Measurements from ENCODE around the gene OR10P1.
"Not testable (repeated sequence)": the region's sequence is repeated elsewhere in the genome, so short reads cannot be mapped to it uniquely, and the experiment has no call there.

The OR10P1 gene

GRCh38 chr12:55636853-55637252, at the start of gene OR10P1:
Gene OR10P1 (plus strand): TSS chr12:55636892. CDS start chr12:55636892, 0 bp downstream.
- Histone ChIP-seq H3K27me3 (no peaks in the 10 kb centered on the region), H3K27ac (peak within 1 kb of the TSS; percentile 74), H3K9me3 (no peaks in the 10 kb centered on the region), H3K36me3 (no peaks in the 10 kb centered on the region), H3K4me3 (ENCODE audit: low read depth in 1 of 2, low read length in 1 of 2) (no peak within 1 kb of the TSS), H3K4me1 (ENCODE audit: control insufficient read depth in 1 of 2, insufficient read depth in 1 of 2, low read depth in 1 of 2, low read length in 1 of 2) (peaks cover 81 to 87% of the 10 kb centered on the region in 2 experiments)
- no peak for TF ChIP-seq CTCF (IDR thresholded peaks at IDR 0.05)

- H3K4me1 ChIP-seq (ENCODE audit: control insufficient read depth in 1 of 2, insufficient read depth in 1 of 2, low read depth in 1 of 2, low read length in 1 of 2); H3K9me3 ChIP-seq; H3K27ac ChIP-seq; H3K36me3 ChIP-seq; H3K27me3 ChIP-seq; H3K4me3 ChIP-seq (ENCODE audit: low read depth in 1 of 2, low read length in 1 of 2): not testable (repeated sequence)
Observed at GRCh38 chr12:55590152-55590551, 46.5 kb upstream of the OR10P1 start.

DNA sequence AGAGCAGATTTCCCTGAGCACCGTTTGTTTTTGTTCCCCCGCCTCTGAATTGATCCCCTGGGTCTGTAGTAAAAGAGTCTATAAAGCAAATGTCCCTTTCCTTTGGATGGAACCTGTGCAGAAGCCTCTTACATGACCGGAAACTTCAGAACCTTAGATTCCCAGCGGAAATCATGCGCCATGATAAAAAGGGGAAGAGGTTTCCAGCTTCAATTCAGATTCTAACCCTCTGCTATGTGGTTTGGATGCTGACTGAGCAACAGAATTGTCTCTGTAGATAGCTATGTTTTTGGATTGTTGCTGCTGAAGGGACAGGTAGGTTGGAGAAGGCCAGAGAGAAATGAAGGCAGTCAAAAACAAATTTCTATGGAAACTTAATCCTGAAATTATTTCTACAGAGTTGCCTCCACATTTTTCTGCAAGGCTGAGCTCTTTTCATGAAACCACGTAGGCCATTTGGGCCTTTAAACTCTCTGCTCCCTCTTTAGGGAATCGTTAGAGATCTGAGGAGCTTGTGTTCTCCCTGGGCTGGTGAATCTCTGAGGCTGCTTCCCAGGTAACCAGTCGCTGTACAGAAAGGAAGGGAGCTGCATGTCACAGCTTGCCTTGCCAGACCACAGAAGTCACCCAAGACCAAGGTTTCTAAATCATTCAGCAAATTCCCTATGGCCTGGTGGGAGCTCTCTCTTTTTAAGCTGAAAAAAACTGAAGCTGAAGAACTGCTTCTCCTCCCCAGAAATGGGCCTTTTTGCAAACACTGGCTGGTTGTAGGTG, 28.7 kb upstream of the OR10P1 start:
- Histone ChIP-seq H3K4me1 (ENCODE audit: control insufficient read depth in 1 of 2, insufficient read depth in 1 of 2, low read depth in 1 of 2, low read length in 1 of 2) (no peaks in the 10 kb centered on the region), H3K4me3 (ENCODE audit: low read depth in 1 of 2, low read length in 1 of 2) (no peak overlapping the region), H3K9me3 (no peaks in the 10 kb centered on the region), H3K27me3 (peaks cover 44% of the 10 kb centered on the region), H3K36me3 (no peaks in the 10 kb centered on the region), H3K27ac (no peak overlapping the region)
- no peak for TF ChIP-seq CTCF (IDR thresholded peaks at IDR 0.05)

DNA sequence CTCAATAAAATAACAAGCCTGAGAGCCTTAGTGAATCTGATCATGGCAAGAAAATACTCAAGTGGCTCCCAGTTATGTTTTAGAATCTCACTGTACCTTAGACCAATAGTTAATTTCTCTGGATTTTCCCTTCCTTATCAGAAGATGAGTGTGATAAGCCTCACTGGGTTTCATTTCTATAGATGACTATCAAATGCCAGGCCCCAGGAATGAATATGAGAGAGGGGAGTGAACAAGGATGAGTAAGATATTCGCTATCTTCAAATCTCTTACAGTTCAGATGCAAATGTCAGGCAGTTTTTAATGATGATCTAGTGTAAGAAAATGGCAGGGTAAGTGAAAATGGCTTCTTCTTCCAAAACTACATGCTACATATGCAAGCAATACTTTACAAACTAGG, 26.1 kb upstream of the OR10P1 start:
- peaks cover 44% of the 10 kb centered on the region for H3K27me3 ChIP-seq
- TF ChIP-seq CTCF (IDR thresholded peaks at IDR 0.05): no peak

GRCh38 chr12:55612646-55613045, 24.0 kb upstream of the OR10P1 start:
- Histone ChIP-seq H3K36me3 (no peaks in the 10 kb centered on the region), H3K4me1 (ENCODE audit: control insufficient read depth in 1 of 2, insufficient read depth in 1 of 2, low read depth in 1 of 2, low read length in 1 of 2) (no peaks in the 10 kb centered on the region), H3K4me3 (ENCODE audit: low read depth in 1 of 2, low read length in 1 of 2) (no peak overlapping the region), H3K27ac (no peak overlapping the region), H3K27me3 (peaks cover 29% of the 10 kb centered on the region), H3K9me3 (peaks cover 6% of the 10 kb centered on the region)
- TF ChIP-seq CTCF (IDR thresholded peaks at IDR 0.05): no peak

More for the DNA sequence above, 26.1 kb upstream of the OR10P1 start:
- no peaks in the 10 kb centered on the region for H3K36me3 ChIP-seq
- no peak overlapping the region for H3K27ac ChIP-seq
- no peaks in the 10 kb centered on the region for H3K9me3 ChIP-seq
- H3K4me3 ChIP-seq (ENCODE audit: low read depth in 1 of 2, low read length in 1 of 2): no peak overlapping the region
- H3K4me1 ChIP-seq (ENCODE audit: control insufficient read depth in 1 of 2, insufficient read depth in 1 of 2, low read depth in 1 of 2, low read length in 1 of 2): no peaks in the 10 kb centered on the region

DNA sequence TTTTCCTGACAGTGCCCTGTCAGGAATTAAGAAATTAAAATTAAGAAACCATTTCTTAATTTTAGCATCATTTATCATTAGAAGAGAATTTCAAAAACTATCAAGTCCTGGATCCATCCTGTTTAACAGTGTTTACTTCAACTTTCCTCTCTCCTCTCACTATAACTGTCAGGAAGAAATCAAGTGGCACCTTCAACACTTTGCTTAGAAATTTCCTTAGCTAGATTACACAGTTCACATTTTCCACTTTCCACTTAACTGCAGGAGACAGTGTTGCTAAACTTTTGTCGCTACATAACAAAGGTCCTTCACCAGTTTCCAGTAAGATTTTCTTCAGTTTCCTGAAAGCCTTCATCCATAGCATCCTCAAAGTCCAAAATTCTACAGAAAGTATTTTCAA, 21.9 kb upstream of the OR10P1 start:
- Histone ChIP-seq H3K27me3 (peaks cover 23% of the 10 kb centered on the region), H3K4me3 (ENCODE audit: low read depth in 1 of 2, low read length in 1 of 2) (no peak overlapping the region), H3K36me3 (no peaks in the 10 kb centered on the region), H3K4me1 (ENCODE audit: control insufficient read depth in 1 of 2, insufficient read depth in 1 of 2, low read depth in 1 of 2, low read length in 1 of 2) (peaks cover 6 to 9% of the 10 kb centered on the region in 2 experiments), H3K27ac (no peak overlapping the region), H3K9me3 (peaks cover 6% of the 10 kb centered on the region)
- no peak for TF ChIP-seq CTCF (IDR thresholded peaks at IDR 0.05)
